Activated T-helper 17 cell treated with anti-CD3 and anti-CD28 coated beads, Interleukin-2, amount 50 U/mL, for 72 hours (primary cell): ENCODE data around the gene INPP5A. TPM values are rescaled to one million over a fixed set of nuclear protein-coding genes. Genes with fewer than 3 reads are reported as not detected.
"Not testable (repeated sequence)": the region's sequence is repeated elsewhere in the genome, so short reads cannot be mapped to it uniquely, and the experiment has no call there.

Experiments
- ATAC-seq: fragments of 150-1000 bp; cut with Tn5 transposase; replicated peaks from 2 replicates; pipeline ENCODE4 v1.10.0; 2021; ENCODE audit warnings: mild to moderate bottlenecking, moderate library complexity
- H3K27ac Mint-ChIP-seq: one replicate; pipeline ENCODE4 v1.8.0; 2022; ENCODE audit warnings: mixed read lengths
- H3K27me3 Mint-ChIP-seq: one replicate; pipeline ENCODE4 v1.8.0; 2022; ENCODE audit warnings: mixed read lengths
- H3K36me3 Mint-ChIP-seq: one replicate; pipeline ENCODE4 v1.8.0; 2022; ENCODE audit warnings: low read depth, mild to moderate bottlenecking, mixed read lengths
- H3K4me1 Mint-ChIP-seq: one replicate; pipeline ENCODE4 v1.8.0; 2022; ENCODE audit warnings: mixed read lengths
- H3K4me3 Mint-ChIP-seq: one replicate; pipeline ENCODE4 v1.8.0; 2022; ENCODE audit warnings: mild to moderate bottlenecking, mixed read lengths
- H3K9me3 Mint-ChIP-seq: one replicate; pipeline ENCODE4 v1.8.0; 2022; ENCODE audit warnings: mixed read lengths
- total RNA-seq, 2 donors: library from RNA; stranded (reverse); gene quantifications; one replicate each; pipeline ENCODE4 v1.2.3, GENCODE V29; 2022

The INPP5A gene
- total RNA-seq, 2 donors from 2014 or later = 4.3 to 5.6 TPM

DNA sequence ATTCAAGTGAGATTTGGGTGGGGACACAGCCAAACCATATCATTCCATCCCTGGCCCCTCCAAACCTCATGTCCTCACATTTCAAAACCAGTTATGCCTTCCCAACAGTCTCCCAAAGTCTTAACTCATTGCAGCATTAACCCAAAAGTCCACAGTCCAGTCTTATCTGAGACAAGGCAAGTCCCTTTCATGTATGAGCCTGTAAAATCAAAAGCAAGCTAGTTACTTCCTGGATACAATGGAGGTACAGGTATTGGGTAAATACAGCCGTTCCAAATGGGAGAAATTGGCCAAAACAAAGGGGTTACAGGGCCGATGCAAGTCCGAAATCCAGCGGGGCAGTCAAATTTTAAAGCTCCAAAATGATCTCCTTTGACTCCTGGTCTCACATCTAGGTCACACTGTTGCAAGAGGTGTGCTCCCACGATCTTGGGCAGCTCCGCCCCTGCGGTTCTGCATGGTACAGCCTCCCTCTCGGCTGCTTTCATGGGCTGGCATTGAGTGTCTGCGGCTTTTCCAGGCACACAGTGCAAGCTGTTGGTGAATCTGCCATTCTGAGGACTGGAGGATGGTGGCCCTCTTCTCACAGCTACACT, 61.5 kb downstream of the INPP5A start:
- not testable (repeated sequence) for H3K36me3 Mint-ChIP-seq, ATAC-seq

GRCh38 chr10:132599732-132600131, 62.1 kb downstream of the INPP5A start:
- Mint-ChIP-seq H3K9me3 (peaks cover 10% of the 10 kb centered on the region), H3K27ac (no peak overlapping the region), H3K36me3 (no peaks in the 10 kb centered on the region), H3K4me1 (peaks cover 21% of the 10 kb centered on the region), H3K4me3 (no peak overlapping the region), H3K27me3 (no peaks in the 10 kb centered on the region)
- ATAC-seq = no peak

More for the DNA sequence above, 61.5 kb downstream of the INPP5A start:
- H3K27ac Mint-ChIP-seq, H3K9me3 Mint-ChIP-seq, H3K4me3 Mint-ChIP-seq, H3K27me3 Mint-ChIP-seq: not testable (repeated sequence)
- peaks cover 20% of the 10 kb centered on the region for H3K4me1 Mint-ChIP-seq

DNA sequence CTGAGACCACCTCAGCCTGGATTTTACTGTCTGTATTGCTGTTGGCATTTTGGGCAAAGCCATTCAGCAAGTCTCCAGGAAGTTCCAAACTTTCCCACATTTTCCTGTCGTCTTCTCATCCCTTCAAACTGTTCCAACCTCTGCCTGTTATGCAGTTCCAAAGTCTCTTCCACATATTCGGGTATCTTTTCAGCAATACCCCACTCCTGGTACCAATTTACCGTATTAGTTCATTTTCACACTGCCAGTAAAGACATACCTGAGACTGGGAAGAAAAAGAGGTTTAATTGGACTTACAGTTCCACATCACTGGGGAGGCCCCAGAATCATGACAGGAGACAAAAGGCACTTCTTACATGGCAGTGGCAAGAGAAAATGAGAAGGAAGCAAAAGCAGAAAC, 62.8 kb downstream of the INPP5A start:
- H3K9me3 Mint-ChIP-seq = peaks cover 10% of the 10 kb centered on the region

GRCh38 chr10:132601567-132601966, 64.0 kb downstream of the INPP5A start:
- H3K4me3 Mint-ChIP-seq = no peak overlapping the region
- no peaks in the 10 kb centered on the region for H3K27me3 Mint-ChIP-seq
- H3K36me3 Mint-ChIP-seq = no peaks in the 10 kb centered on the region
- ATAC-seq = no peak
- peaks cover 10% of the 10 kb centered on the region for H3K9me3 Mint-ChIP-seq
- H3K4me1 Mint-ChIP-seq = peaks cover 25% of the 10 kb centered on the region
- no peak overlapping the region for H3K27ac Mint-ChIP-seq

More for the DNA sequence above, 62.8 kb downstream of the INPP5A start:
- H3K4me3 Mint-ChIP-seq = no peak overlapping the region
- no peaks in the 10 kb centered on the region for H3K36me3 Mint-ChIP-seq
- ATAC-seq = no peak
- H3K27me3 Mint-ChIP-seq = no peaks in the 10 kb centered on the region
- H3K4me1 Mint-ChIP-seq = peaks cover 21% of the 10 kb centered on the region
- H3K27ac Mint-ChIP-seq = no peak overlapping the region

DNA sequence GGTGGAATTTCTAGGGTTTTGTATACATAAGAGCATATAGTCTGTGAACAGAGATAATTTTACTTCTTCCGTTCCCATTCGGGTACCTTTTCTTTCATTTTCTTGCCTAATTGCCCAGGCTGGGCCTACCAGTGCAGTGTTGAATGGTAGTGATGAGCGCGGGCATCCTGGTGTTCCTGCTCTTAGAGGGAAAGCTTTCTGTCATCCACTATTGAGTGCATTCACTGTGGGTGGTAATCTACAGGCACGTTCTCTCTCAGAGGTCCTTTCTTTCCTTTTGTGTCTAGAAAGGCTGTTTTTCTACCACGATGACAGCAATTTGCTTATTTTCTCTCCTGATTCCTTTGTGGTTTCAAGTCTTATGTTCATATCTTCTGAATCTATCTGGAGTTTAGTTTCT, 65.0 kb downstream of the INPP5A start:
- peaks cover 10% of the 10 kb centered on the region for H3K9me3 Mint-ChIP-seq
- H3K27me3 Mint-ChIP-seq = no peaks in the 10 kb centered on the region
- H3K27ac Mint-ChIP-seq = no peak overlapping the region
- no peak overlapping the region for H3K4me3 Mint-ChIP-seq
- no peaks in the 10 kb centered on the region for H3K36me3 Mint-ChIP-seq
- ATAC-seq = no peak
- H3K4me1 Mint-ChIP-seq = peaks cover 20% of the 10 kb centered on the region

- Mint-ChIP-seq H3K4me3 (no peak overlapping the region), H3K36me3 (no peaks in the 10 kb centered on the region)
Observed at GRCh38 chr10:132603851-132604533, 66.4 kb downstream of the INPP5A start.

DNA sequence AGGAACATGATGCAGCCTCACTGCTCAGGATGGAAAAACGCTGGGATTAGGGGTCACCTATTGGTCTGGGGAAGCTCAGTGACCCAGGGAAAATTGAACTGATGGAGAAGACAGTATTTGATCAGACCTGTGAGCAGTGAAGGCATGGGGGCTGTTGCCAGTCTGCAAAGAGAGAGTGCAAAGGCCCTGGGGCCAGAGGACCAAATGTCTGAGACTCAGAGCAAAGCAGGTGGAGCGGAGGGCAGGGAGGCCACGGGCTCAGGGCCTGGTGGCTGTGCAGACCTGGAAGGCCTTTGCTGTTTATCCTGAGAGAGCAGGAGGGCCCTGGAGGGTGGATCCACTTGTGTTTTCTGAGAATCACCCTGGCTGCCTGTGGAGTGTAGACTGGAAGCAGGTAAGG, 67.1 kb downstream of the INPP5A start:
- ATAC-seq = no peak
- Mint-ChIP-seq H3K27me3 (no peaks in the 10 kb centered on the region), H3K27ac (peak overlapping the region; percentile 1), H3K36me3 (no peaks in the 10 kb centered on the region), H3K9me3 (peaks cover 5% of the 10 kb centered on the region), H3K4me3 (no peak overlapping the region), H3K4me1 (peaks cover 20% of the 10 kb centered on the region)

More at GRCh38 chr10:132603851-132604533, 66.4 kb downstream of the INPP5A start:
- peaks cover 5% of the 10 kb centered on the region for H3K9me3 Mint-ChIP-seq
- no peak for ATAC-seq
- H3K4me1 Mint-ChIP-seq = peaks cover 20% of the 10 kb centered on the region
- peak overlapping the region; percentile 1 for H3K27ac Mint-ChIP-seq
- no peaks in the 10 kb centered on the region for H3K27me3 Mint-ChIP-seq

DNA sequence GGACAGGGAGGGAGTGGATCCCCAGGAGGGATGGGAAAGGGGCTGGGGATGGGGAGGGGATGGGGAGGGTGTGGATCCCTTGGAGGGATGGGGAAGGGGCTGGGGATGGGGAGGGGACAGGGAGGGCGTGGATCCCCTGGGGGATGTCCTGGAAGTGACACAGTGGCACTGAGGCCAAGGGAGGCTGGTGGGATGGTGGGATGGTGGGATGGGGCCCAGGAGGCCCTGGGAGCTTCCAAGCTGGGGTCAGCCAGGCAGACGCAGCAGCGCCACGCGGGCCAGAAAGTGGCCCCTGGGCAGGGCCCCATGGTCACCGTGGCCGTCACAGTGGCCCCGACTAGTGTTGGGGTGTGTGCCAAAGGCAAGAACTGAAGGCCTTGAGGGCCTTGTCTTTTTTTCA, 67.8 kb downstream of the INPP5A start:
- H3K27ac Mint-ChIP-seq = no peak overlapping the region
- no peak for ATAC-seq
- peaks cover 20% of the 10 kb centered on the region for H3K4me1 Mint-ChIP-seq

DNA sequence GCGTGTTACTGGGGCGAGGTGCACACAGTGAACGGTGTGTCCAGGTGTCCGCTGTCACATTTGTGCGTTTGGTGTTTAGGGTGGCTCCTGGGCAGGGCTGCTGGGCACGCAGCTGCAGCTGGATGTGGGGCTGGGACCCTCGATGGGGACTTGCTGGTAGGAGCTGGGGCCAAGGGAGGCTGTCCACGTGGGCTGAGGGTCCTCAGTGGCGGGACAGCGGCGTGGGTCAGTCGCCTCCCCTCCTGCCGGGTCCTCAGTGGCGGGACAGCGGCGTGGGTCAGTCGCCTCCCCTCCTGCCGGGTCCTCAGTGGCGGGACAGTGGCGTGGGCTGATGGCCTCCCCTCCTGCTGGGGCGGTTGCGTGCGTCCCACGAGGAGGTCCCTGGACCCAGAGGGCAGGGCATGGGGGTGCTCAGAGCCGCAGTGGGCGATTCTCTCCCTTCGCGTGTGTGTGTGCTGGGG, 68.5 kb downstream of the INPP5A start:
- no peak for ATAC-seq
- H3K4me1 Mint-ChIP-seq = peaks cover 27% of the 10 kb centered on the region
- H3K4me3 Mint-ChIP-seq = no peak overlapping the region
- no peaks in the 10 kb centered on the region for H3K27me3 Mint-ChIP-seq
- no peaks in the 10 kb centered on the region for H3K9me3 Mint-ChIP-seq
- H3K27ac Mint-ChIP-seq = no peak overlapping the region
- H3K36me3 Mint-ChIP-seq = no peaks in the 10 kb centered on the region

More for the DNA sequence above, 67.8 kb downstream of the INPP5A start:
- Mint-ChIP-seq H3K9me3 (peaks cover 2% of the 10 kb centered on the region), H3K4me3 (no peak overlapping the region), H3K36me3 (no peaks in the 10 kb centered on the region), H3K27me3 (no peaks in the 10 kb centered on the region)

- no peaks in the 10 kb centered on the region for H3K27me3 Mint-ChIP-seq
- no peak overlapping the region for H3K27ac Mint-ChIP-seq
- peaks cover 28% of the 10 kb centered on the region for H3K4me1 Mint-ChIP-seq
- no peaks in the 10 kb centered on the region for H3K36me3 Mint-ChIP-seq
- no peaks in the 10 kb centered on the region for H3K9me3 Mint-ChIP-seq
- ATAC-seq = no peak
- no peak overlapping the region for H3K4me3 Mint-ChIP-seq
Observed at GRCh38 chr10:132606536-132607316, 69.1 kb downstream of the INPP5A start.

DNA sequence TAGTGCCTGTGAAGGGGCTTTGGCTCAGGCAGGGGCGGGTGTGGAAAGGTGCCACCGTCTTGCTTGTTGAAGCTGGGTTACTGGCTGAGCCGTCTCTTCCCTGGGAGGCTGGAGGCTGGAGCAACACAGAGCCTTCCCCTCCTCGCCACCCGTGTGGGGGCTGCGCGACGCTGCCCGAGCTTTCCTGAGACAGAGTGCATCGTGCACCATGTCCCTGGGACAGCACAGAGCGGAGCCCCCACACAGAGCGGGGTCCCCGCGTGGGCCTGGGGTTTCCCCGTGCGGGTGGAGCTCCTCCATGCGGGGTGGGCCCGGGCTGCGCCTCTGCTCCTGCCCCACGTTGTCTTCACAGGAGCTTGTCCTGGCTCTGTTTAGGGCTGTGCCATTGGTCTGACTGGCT, 69.9 kb downstream of the INPP5A start:
- peaks cover 34% of the 10 kb centered on the region for H3K4me1 Mint-ChIP-seq
- H3K27ac Mint-ChIP-seq = no peak overlapping the region
- ATAC-seq = no peak
- H3K36me3 Mint-ChIP-seq = no peaks in the 10 kb centered on the region
- no peaks in the 10 kb centered on the region for H3K9me3 Mint-ChIP-seq
- H3K4me3 Mint-ChIP-seq = no peak overlapping the region
- no peaks in the 10 kb centered on the region for H3K27me3 Mint-ChIP-seq

DNA sequence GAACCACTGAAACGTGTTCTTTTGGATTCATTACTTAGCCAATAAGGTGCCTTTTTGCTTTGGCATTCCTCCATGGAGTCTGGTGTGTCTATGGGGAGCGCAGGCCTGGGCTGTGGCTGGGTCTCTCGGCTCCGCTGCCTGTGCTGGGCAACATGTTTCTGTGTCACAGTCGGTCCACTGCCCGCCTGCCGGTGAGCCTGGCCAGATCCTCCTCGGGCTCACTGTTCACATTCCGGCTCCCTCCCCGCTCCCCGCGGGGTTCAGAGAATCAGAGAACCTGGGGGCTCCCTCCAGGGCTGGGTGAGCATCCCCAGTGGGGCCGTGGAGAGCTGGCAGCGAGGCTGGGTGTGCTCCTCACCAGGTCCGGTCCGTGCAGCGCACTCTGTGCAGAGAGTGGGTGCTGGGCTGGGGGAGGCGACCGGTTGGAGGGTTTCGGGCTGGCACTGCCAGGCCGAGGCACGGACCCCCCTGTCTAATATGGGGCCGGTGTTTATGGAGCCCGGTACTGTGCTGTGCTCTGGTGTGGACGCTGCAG, 70.4 kb downstream of the INPP5A start:
- no peak for ATAC-seq
- Mint-ChIP-seq H3K4me1 (peaks cover 29% of the 10 kb centered on the region), H3K27ac (no peak overlapping the region), H3K4me3 (no peak overlapping the region), H3K36me3 (no peaks in the 10 kb centered on the region), H3K9me3 (no peaks in the 10 kb centered on the region), H3K27me3 (no peaks in the 10 kb centered on the region)

GRCh38 chr10:132608511-132609195, 71.1 kb downstream of the INPP5A start:
- no peaks in the 10 kb centered on the region for H3K36me3 Mint-ChIP-seq
- H3K4me1 Mint-ChIP-seq = peaks cover 26% of the 10 kb centered on the region
- H3K9me3 Mint-ChIP-seq = no peaks in the 10 kb centered on the region
- no peak overlapping the region for H3K27ac Mint-ChIP-seq
- H3K4me3 Mint-ChIP-seq = no peak overlapping the region
- no peak for ATAC-seq
- no peaks in the 10 kb centered on the region for H3K27me3 Mint-ChIP-seq

DNA sequence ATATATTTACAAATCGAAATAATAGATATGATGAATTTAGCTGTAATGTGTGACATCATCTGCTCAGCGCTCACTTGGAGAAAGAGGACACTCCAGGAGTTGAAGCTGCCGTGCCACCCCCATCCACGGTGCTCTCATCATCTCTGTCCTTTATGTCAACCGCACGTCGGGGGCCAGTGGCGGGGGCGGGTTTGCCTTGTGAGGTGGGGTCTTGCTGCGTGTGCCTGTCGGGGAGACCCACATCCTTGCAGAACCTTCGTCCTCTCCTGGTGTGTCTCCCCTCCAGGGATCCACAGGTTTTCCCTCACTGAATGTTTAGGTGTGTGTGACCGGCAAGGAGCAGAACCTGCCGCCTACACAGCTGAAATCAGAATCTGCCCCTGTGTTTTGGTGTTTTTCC, 71.6 kb downstream of the INPP5A start:
- H3K36me3 Mint-ChIP-seq = no peaks in the 10 kb centered on the region
- no peak for ATAC-seq
- no peak overlapping the region for H3K4me3 Mint-ChIP-seq
- peaks cover 24% of the 10 kb centered on the region for H3K4me1 Mint-ChIP-seq
- no peaks in the 10 kb centered on the region for H3K27me3 Mint-ChIP-seq
- no peak overlapping the region for H3K27ac Mint-ChIP-seq
- no peaks in the 10 kb centered on the region for H3K9me3 Mint-ChIP-seq
